Fibroblast of the aortic adventitia (primary cell): ENCODE data around the gene PTGFRN. TPM values are rescaled to one million over a fixed set of nuclear protein-coding genes. Genes with fewer than 3 reads are reported as not detected.
A peak's percentile ranks its signal among the peaks of the same experiment; 100 is the strongest.

Experiments used
- DNase-seq: peaks from one replicate; pipeline ENCODE4 v3.0.0-alpha.2; 2010; ENCODE audit warnings: low read depth
- H3K4me3 ChIP-seq: 2 replicates; pipeline ENCODE4 v1.5.1; 2011; ENCODE audit warnings: low read depth, mild to moderate bottlenecking, control low read depth, low read length, moderate library complexity
- total RNA-seq: library from RNA; depleted of rRNA; stranded (reverse); fragments of >200 nt; gene quantifications from 2 replicates; pipeline ENCODE4 v1.2.3, GENCODE V29; 2012; ENCODE audit warnings: low replicate concordance
- TF ChIP-seq, protein P1 (sequence below): IDR thresholded peaks from 2 replicates; pipeline ENCODE4 v1.5.1; 2011; ENCODE audit warnings: mild to moderate bottlenecking, low read length, control low read depth, inconsistent platforms; ENCODE audit not compliant: insufficient read depth

The PTGFRN gene
- total RNA-seq, 1 donor: 39.8 TPM

DNA sequence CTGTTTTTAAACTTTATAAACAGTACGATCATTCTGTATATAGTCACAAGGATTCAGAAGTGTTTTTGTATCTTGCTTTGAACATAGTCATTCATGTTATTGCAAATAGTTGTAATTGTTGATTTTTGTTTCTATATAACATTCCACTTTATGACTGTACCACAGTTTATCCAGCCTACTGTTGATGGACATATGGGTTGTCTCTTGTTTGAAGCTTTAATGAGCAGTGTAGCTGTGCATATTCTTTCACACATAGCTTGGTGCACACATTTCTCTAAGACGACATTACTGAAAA lies 98.0 kb downstream of the PTGFRN start:
- no peak overlapping the region for H3K4me3 ChIP-seq
- TF ChIP-seq, protein P1, sequence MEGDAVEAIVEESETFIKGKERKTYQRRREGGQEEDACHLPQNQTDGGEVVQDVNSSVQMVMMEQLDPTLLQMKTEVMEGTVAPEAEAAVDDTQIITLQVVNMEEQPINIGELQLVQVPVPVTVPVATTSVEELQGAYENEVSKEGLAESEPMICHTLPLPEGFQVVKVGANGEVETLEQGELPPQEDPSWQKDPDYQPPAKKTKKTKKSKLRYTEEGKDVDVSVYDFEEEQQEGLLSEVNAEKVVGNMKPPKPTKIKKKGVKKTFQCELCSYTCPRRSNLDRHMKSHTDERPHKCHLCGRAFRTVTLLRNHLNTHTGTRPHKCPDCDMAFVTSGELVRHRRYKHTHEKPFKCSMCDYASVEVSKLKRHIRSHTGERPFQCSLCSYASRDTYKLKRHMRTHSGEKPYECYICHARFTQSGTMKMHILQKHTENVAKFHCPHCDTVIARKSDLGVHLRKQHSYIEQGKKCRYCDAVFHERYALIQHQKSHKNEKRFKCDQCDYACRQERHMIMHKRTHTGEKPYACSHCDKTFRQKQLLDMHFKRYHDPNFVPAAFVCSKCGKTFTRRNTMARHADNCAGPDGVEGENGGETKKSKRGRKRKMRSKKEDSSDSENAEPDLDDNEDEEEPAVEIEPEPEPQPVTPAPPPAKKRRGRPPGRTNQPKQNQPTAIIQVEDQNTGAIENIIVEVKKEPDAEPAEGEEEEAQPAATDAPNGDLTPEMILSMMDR: no peak
- no peak for DNase-seq

GRCh38 chr1:117008656-117009055 lies 98.9 kb downstream of the PTGFRN start:
- TF ChIP-seq, protein P1: no peak
- no peak for DNase-seq
- H3K4me3 ChIP-seq: no peak overlapping the region

DNA sequence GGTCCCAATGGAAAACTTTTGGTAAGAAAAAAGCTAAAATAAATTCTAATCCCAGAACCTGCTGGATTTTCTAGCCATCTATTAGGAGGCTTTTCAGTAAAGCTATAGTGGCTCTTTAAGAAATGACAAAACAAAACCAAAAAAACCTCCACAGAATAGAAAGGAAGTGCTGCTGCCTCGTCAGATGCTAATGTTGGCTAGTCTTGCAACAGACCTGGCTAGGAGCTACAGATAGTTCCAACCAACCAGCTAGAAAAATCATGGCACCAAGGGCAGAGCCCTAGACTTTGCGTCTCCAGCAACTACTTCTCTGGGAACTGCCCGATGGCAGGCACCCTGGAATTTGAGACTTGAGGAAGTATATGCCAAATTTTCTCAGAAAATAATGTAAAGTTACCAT lies 99.4 kb downstream of the PTGFRN start:
- TF ChIP-seq, protein P1: no peak
- DNase-seq: peak; percentile 65
- no peak overlapping the region for H3K4me3 ChIP-seq

- no peak overlapping the region for H3K4me3 ChIP-seq
- TF ChIP-seq, protein P1: no peak
- no peak for DNase-seq
These were observed 100.7 kb downstream of the PTGFRN start for GRCh38 chr1:117010310-117010969.

GRCh38 chr1:117011334-117011733 lies 101.6 kb downstream of the PTGFRN start:
- TF ChIP-seq, protein P1: no peak
- H3K4me3 ChIP-seq: no peak overlapping the region
- no peak for DNase-seq

DNA sequence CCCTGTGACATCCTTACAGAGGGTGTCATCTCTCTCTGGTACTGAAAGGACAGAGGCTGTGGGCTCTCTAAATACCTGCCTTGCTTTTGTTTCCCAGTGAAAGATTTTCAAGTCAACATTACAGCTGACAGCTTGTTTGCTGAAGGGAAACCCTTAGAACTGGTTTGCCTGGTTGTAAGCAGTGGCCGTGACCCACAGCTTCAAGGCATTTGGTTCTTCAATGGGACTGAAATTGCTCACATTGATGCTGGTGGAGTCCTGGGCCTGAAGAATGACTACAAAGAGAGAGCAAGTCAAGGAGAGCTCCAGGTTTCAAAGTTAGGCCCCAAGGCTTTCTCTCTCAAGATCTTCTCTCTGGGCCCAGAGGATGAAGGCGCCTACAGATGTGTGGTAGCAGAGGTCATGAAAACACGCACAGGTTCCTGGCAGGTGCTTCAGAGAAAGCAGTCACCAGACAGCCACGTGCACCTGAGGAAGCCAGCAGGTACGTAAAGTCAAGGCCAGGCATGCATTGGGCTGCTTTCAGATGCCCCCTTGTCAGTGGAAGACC lies 103.7 kb downstream of the PTGFRN start:
- TF ChIP-seq, protein P1: no peak
- DNase-seq: no peak

DNA sequence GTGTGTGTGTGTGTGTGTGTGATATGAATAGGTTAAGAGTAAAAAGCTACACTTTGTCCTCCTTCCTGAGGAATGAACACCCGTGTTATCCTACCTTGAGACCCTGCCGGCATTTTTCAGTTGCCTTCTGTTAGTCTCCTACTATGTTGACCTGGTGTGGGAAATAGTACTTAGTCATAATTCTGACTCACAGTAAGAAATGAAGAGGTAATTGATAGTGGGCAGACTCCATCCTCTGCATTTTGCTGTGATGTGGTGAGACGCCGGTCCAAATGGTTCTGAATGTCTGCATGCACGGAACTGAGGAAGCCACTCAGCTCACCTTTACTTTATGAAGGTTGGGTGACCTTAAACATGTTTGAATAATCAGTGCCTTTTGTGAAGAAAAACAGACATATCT lies 104.5 kb downstream of the PTGFRN start:
- no peak for DNase-seq
- TF ChIP-seq, protein P1: no peak

More for the DNA sequence above, 103.7 kb downstream of the PTGFRN start:
- H3K4me3 ChIP-seq: no peak overlapping the region

More for the DNA sequence above, 104.5 kb downstream of the PTGFRN start:
- H3K4me3 ChIP-seq: no peak overlapping the region
